Stomach (tissue), 9 donors: Measurements from ENCODE around the gene ARMC10. TPM values are rescaled to one million over a fixed set of nuclear protein-coding genes. Genes with fewer than 3 reads are reported as not detected.

Source experiments
- DNase-seq, 2 donors: peaks; one replicate each; pipeline versions ENCODE4 v3.0.0 to v3.0.0-alpha.2; 2013 to 2019
- H3K27ac ChIP-seq, 5 donors: fragments of 200-600 bp in 4 of 5; sonication (generic) in 4 of 5; one replicate each; pipeline ENCODE4 v1.5.1; 2013 to 2019; ENCODE audit warnings: mild to moderate bottlenecking in 1 of 5, moderate library complexity in 1 of 5
- H3K27me3 ChIP-seq, 3 donors: fragments of 200-600 bp; sonication (generic); one replicate each; pipeline ENCODE4 v1.5.1; 2017 to 2019; ENCODE audit warnings: mixed run types in 1 of 3
- H3K36me3 ChIP-seq, 4 donors: fragments of 200-600 bp; sonication (generic); 1 replicate in 3 of 4; 2 replicates in 1 of 4; pipeline ENCODE4 v1.5.1; 2016 to 2019
- H3K4me1 ChIP-seq, 4 donors: fragments of 200-600 bp; sonication (generic); one replicate each; pipeline ENCODE4 v1.5.1; 2016 to 2019
- H3K4me3 ChIP-seq, 4 donors: fragments of 200-600 bp; sonication (generic) in 3 of 4; one replicate each; pipeline ENCODE4 v1.5.1; 2016 to 2019; ENCODE audit warnings: mild to moderate bottlenecking in 1 of 4
- H3K9me3 ChIP-seq, 4 donors: fragments of 200-600 bp; sonication (generic); one replicate each; pipeline ENCODE4 v1.5.1; 2016 to 2019
- EP300 ChIP-seq: sonication (generic); formaldehyde crosslinking; IDR thresholded peaks from one replicate; pipeline ENCODE4 v1.6.1; 2017; ENCODE audit warnings: antibody characterized with exemption
- POLR2A ChIP-seq, 4 donors: fragments of 450-650 bp; IDR thresholded peaks; one replicate each; pipeline ENCODE4 v1.6.1; 2016; ENCODE audit warnings: antibody characterized with exemption in 4 of 4, control low read depth in 2 of 4, mild to moderate bottlenecking in 1 of 4, moderate library complexity in 1 of 4
- POLR2AphosphoS5 ChIP-seq, 3 donors: sonication (generic); formaldehyde crosslinking; IDR thresholded peaks; one replicate each; pipeline ENCODE4 v1.6.1; 2016; ENCODE audit warnings: antibody characterized with exemption in 3 of 3
- whole genome bisulfite sequencing, 5 donors: extraction: QIAGEN DNeasy Blood & Tissue Kit in 3 of 5; methylation state at CpG; one replicate each; pipeline versions ENCODE4 v1.1.5 to v1.1.7; 2013 to 2018; 5-methylcytosine and 5-hydroxymethylcytosine counted together
- intact Hi-C: fragments of 100-400 bp; cut with DNase I; formaldehyde crosslinking; loops from one replicate; pipeline ENCODE4 v1.15.1; 2023; ENCODE audit warnings: low total_unique reads
- polyA plus RNA-seq, 3 donors: library from polyadenylated mRNA; stranded (reverse); fragments of 200-250 nt; gene quantifications; one replicate each; pipeline ENCODE4 v1.2.3, GENCODE V29; 2013
- total RNA-seq, 5 donors: library from RNA; depleted of rRNA; stranded (reverse); fragments of >200 nt; gene quantifications; one replicate each; pipeline versions ENCODE4 v1.1.0 to v1.2.3, GENCODE V29; 2014 to 2016
- TF ChIP-seq, protein P1 (sequence below), 7 experiments: fragments of 450-650 bp in 4 of 7; fragments of 200-600 bp in 3 of 7; sonication (generic) in 3 of 7; IDR thresholded peaks; one replicate each; pipeline ENCODE4 v1.5.1; 2016 to 2019; ENCODE audit warnings: antibody characterized with exemption in 7 of 7, control low read depth in 2 of 7, mild to moderate bottlenecking in 1 of 7
- donor health status: healthy with polysubstance abuse.
- donor health status: Bipolar disorder and iron deficiency.
- donor health status: healthy.

ARMC10 gene
- total and polyA plus RNA-seq, 8 donors: 1.8 to 118 (median 24.8) TPM

DNA sequence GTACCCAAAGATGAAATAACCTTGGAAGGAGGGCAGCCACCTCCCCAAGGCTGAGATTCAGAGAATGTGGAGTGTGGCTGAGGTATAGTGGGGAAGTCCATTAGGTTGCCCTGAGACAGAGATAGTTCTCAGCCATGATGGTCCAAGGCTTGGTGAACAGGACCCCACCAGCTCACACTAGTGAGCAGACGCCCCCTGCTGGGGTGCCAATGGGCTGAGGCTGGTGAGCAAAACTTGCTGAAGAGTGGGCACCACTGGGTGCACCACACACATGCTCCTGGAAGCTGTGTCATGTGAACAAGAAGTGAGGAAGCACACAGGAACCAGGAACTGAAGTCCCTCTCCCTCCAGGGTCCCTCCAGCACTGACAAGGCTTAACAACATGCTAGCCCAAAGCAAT, 9.3 kb upstream of the ARMC10 start:
- no peaks in the 10 kb centered on the region for H3K27me3 ChIP-seq
- intact Hi-C loops: no loop called here
- no peaks in the 10 kb centered on the region for H3K9me3 ChIP-seq
- TF ChIP-seq POLR2AphosphoS5 (IDR thresholded peaks at IDR 0.05) (no peak), POLR2A (IDR thresholded peaks at IDR 0.05) (no peak), EP300 (no peak)
- TF ChIP-seq, protein P1, sequence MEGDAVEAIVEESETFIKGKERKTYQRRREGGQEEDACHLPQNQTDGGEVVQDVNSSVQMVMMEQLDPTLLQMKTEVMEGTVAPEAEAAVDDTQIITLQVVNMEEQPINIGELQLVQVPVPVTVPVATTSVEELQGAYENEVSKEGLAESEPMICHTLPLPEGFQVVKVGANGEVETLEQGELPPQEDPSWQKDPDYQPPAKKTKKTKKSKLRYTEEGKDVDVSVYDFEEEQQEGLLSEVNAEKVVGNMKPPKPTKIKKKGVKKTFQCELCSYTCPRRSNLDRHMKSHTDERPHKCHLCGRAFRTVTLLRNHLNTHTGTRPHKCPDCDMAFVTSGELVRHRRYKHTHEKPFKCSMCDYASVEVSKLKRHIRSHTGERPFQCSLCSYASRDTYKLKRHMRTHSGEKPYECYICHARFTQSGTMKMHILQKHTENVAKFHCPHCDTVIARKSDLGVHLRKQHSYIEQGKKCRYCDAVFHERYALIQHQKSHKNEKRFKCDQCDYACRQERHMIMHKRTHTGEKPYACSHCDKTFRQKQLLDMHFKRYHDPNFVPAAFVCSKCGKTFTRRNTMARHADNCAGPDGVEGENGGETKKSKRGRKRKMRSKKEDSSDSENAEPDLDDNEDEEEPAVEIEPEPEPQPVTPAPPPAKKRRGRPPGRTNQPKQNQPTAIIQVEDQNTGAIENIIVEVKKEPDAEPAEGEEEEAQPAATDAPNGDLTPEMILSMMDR (IDR thresholded peaks at IDR 0.05): peak in 3 of 7 experiments; percentile 5 to 24 (median 18)
- WGBS, 5 donors: 20 to 50% (median 30%) methylated on average over 1 of the region's 1 CpG; no CpG with 5 or more reads in 1 of the 5 donors
- H3K4me1 ChIP-seq: no peaks in the 10 kb centered on the region
- no peak overlapping the region for H3K27ac ChIP-seq
- peak; percentile 38 to 49 for DNase-seq
- no peaks in the 10 kb centered on the region for H3K36me3 ChIP-seq
- no peak overlapping the region for H3K4me3 ChIP-seq

DNA sequence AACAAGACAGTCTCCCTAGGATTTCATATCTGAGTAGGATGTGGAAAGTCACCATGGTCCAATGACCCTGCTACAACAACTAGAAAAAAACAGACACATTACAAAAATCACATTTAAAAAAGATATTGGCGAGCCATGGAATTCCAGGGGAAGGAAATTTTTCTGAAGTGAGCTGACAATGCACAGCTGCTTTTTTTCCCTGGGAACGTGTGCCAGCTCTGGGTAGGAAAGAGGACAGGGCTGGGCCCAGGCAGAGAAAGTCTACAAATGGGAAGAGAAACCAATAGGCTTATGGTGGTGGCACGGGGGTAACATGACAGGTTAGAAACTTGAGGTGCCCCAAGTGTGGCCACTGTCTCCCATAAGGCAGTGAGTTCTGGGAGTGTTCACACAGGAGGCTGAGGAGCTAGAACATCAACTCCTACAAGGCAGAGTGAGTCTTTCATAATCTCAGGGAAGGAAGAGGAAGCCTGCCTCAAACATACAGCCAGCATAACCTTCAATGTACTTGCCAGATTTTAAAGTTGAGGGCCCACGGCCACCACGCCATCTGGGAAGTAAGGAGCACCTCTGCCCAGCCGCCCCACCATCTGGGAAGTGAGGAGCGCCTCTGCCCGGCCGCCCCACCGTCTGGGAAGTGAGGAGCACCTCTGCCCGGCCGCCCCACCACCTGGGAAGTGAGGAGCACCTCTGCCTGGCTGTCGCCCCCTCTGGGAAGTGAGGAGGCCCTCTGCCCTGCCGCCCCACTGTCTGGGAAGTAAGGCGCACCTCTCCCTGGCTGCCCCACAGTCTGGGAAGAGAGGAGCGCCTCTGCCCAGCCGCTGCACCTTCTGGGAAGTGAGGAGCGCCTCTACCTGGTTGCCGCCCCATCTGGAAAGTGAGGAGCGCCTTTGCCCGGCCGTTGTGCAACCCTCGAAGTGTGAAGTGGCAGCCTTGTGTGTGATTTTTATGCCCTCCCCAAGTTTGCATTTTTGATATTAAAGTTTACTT, 6.2 kb upstream of the ARMC10 start:
- WGBS, 5 donors: 91 to 97% (median 93%) methylated on average over 21 to 23 of the region's 23 CpGs

DNA sequence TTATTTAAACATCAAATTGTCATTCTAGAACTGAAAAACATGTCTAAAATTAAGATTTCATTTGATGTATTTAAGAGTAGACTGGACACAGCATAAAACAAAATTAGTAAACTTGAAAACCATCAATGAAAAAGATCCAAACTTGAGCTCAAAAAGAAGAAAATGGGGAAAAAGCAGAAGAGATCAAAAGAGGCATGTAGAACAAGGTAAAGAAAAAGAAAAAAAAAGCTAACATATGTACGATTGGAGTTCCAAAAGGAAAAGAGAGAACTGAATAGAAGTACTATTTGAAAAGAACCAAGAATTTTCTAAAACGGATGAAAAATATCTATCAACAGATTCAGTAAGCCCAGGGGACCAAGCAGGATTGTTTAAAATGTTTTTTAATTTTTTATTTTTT, 3.9 kb upstream of the ARMC10 start:
- H3K27me3 ChIP-seq: no peaks in the 10 kb centered on the region
- no peak overlapping the region for H3K27ac ChIP-seq
- intact Hi-C loops: loop anchor here (10.0 kb wide), 1 partner anchor 74 kb away; the partner anchor contains the start of gene NAPEPLD
- WGBS, 5 donors: 89 to 94% (median 92%) methylated on average over 2 of the region's 2 CpGs
- H3K9me3 ChIP-seq: no peaks in the 10 kb centered on the region
- no peaks in the 10 kb centered on the region for H3K36me3 ChIP-seq
- peaks cover 2 to 19% (median 15%) of the 10 kb centered on the region in 4 donors for H3K4me1 ChIP-seq
- no peak for DNase-seq
- TF ChIP-seq, protein P1 (IDR thresholded peaks at IDR 0.05): no peak
- TF ChIP-seq POLR2AphosphoS5 (IDR thresholded peaks at IDR 0.05): no peak
- no peak for TF ChIP-seq EP300
- no peak for TF ChIP-seq POLR2A (IDR thresholded peaks at IDR 0.05)
- no peak overlapping the region for H3K4me3 ChIP-seq

More for the DNA sequence above, 6.2 kb upstream of the ARMC10 start:
- H3K9me3 ChIP-seq: no peaks in the 10 kb centered on the region
- no peaks in the 10 kb centered on the region for H3K36me3 ChIP-seq
- TF ChIP-seq, protein P1 (IDR thresholded peaks at IDR 0.05): no peak
- TF ChIP-seq EP300: no peak
- intact Hi-C loops: no loop called here
- peaks cover 0 to 8% (median 3%) of the 10 kb centered on the region in 4 donors for H3K4me1 ChIP-seq
- no peak for DNase-seq
- no peaks in the 10 kb centered on the region for H3K27me3 ChIP-seq
- H3K27ac ChIP-seq: no peak overlapping the region
- no peak overlapping the region for H3K4me3 ChIP-seq

DNA sequence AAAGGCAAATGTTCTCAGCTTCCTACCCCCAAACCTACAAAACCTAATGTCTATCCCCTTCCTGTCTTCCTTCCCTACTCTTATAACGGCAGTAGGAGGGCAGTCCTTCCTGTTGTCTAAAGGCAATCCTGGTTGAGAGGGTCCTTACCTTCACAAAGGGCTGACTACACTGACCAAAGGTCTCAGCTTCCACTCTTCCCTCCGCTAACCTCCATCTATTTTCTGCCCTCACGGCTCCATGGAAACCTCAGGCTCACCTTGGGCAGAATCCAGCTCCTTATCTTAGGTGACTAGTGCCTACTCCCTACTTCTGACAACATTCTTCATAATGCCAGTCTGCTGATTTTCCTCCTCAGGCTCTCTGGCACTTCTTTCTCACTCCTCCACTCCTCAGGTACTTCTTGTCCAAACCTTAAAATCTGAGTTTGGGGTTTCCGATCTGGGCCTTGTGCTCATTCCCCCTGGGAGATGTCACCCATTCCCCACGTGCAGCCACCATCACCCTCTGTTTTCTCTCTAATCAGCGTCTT, 886 bp upstream of the ARMC10 start:
- DNase-seq: peak; percentile 55 to 78

More for the DNA sequence above, 886 bp upstream of the ARMC10 start:
- H3K9me3 ChIP-seq: no peaks in the 10 kb centered on the region
- TF ChIP-seq EP300 (no peak), POLR2A (IDR thresholded peaks at IDR 0.05) (no peak), POLR2AphosphoS5 (IDR thresholded peaks at IDR 0.05) (no peak)
- TF ChIP-seq, protein P1 (IDR thresholded peaks at IDR 0.05): no peak
- WGBS, 5 donors: 4 to 9% (median 7%) methylated on average over 6 of the region's 6 CpGs
- H3K27me3 ChIP-seq: no peaks in the 10 kb centered on the region
- H3K36me3 ChIP-seq: no peaks in the 10 kb centered on the region
- intact Hi-C loops: loop anchor here (10.0 kb wide), 1 partner anchor 71 kb away; the partner anchor contains the start of gene NAPEPLD
- peak overlapping the region; percentile 65 to 87 (median 78) for H3K4me3 ChIP-seq
- H3K27ac ChIP-seq: peak overlapping the region; percentile 92 to 98 (median 96)
- peaks cover 10 to 40% (median 28%) of the 10 kb centered on the region in 4 donors for H3K4me1 ChIP-seq
